ENCODE measurements around the gene NT5DC4. TPM values are rescaled to one million over a fixed set of nuclear protein-coding genes. Genes with fewer than 3 reads are reported as not detected.

The NT5DC4 gene
- total RNA-seq = not detected
- not detected for polyA plus RNA-seq (2013, experiment 1 of 2)
- polyA plus RNA-seq (2013, experiment 2 of 2) = not detected
- long read RNA-seq, experiment 1 = 0 reads
- long read RNA-seq, experiment 2 = 0 reads
- long read RNA-seq, experiment 3 = 0 reads
- long read RNA-seq, experiment 4 = 0 reads

GRCh38 chr2:112720785-112721184 is at the start of gene NT5DC4:
Gene NT5DC4 (plus strand): TSS chr2:112721020. CDS start chr2:112721080, 60 bp downstream.
- Mint-ChIP-seq H3K27me3 (ENCODE audit: insufficient read depth) (no peaks in the 10 kb centered on the region), H3K9me3 (no peaks in the 10 kb centered on the region), H3K4me1 (no peaks in the 10 kb centered on the region), H3K36me3 (ENCODE audit: low read depth) (no peaks in the 10 kb centered on the region), H3K27ac (no peak within 1 kb of the TSS), H3K4me3 (no peak within 1 kb of the TSS)
- Histone ChIP-seq H3K36me3 (ENCODE audit: control insufficient read depth, insufficient read depth, low read length) (no peaks in the 10 kb centered on the region), H3K27ac (ENCODE audit: low read depth, low read length) (no peak within 1 kb of the TSS), H3K9me3 (ENCODE audit: control insufficient read depth, low read length) (no peaks in the 10 kb centered on the region), H3K4me3 (ENCODE audit: low read length) (no peak within 1 kb of the TSS), H3K4me1 (ENCODE audit: control insufficient read depth, insufficient read depth, low read length) (no peaks in the 10 kb centered on the region), H3K27me3 (ENCODE audit: control insufficient read depth, insufficient read depth, low read length, poor library complexity, severe bottlenecking) (no peaks in the 10 kb centered on the region), H3K9ac (ENCODE audit: extremely low read depth, low read length, poor library complexity, severe bottlenecking) (no peak within 1 kb of the TSS)
- DNase-seq = no peak
- 87 to 100% methylated on average over 2 to 6 of the region's 6 CpGs for WGBS, 2 experiments (ENCODE audit: insufficient coverage in 1 of 2, insufficient read length in 1 of 2)
- TF ChIP-seq, protein P1, sequence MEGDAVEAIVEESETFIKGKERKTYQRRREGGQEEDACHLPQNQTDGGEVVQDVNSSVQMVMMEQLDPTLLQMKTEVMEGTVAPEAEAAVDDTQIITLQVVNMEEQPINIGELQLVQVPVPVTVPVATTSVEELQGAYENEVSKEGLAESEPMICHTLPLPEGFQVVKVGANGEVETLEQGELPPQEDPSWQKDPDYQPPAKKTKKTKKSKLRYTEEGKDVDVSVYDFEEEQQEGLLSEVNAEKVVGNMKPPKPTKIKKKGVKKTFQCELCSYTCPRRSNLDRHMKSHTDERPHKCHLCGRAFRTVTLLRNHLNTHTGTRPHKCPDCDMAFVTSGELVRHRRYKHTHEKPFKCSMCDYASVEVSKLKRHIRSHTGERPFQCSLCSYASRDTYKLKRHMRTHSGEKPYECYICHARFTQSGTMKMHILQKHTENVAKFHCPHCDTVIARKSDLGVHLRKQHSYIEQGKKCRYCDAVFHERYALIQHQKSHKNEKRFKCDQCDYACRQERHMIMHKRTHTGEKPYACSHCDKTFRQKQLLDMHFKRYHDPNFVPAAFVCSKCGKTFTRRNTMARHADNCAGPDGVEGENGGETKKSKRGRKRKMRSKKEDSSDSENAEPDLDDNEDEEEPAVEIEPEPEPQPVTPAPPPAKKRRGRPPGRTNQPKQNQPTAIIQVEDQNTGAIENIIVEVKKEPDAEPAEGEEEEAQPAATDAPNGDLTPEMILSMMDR (conservative IDR thresholded peaks at IDR 0.05) = no peak

GRCh38 chr2:112671801-112672200 is 49.0 kb upstream of the NT5DC4 start:
- Histone ChIP-seq H3K9ac (ENCODE audit: extremely low read depth, low read length, poor library complexity, severe bottlenecking) (no peak overlapping the region), H3K9me3 (ENCODE audit: control insufficient read depth, low read length) (no peaks in the 10 kb centered on the region), H3K36me3 (ENCODE audit: control insufficient read depth, insufficient read depth, low read length) (no peaks in the 10 kb centered on the region), H3K27ac (ENCODE audit: low read depth, low read length) (no peak overlapping the region), H3K4me3 (ENCODE audit: low read length) (no peak overlapping the region), H3K27me3 (ENCODE audit: control insufficient read depth, insufficient read depth, low read length, poor library complexity, severe bottlenecking) (no peaks in the 10 kb centered on the region), H3K4me1 (ENCODE audit: control insufficient read depth, insufficient read depth, low read length) (peaks cover 16% of the 10 kb centered on the region)
- Mint-ChIP-seq H3K27me3 (ENCODE audit: insufficient read depth) (no peaks in the 10 kb centered on the region), H3K27ac (no peak overlapping the region), H3K9me3 (no peaks in the 10 kb centered on the region), H3K36me3 (ENCODE audit: low read depth) (peaks cover 2% of the 10 kb centered on the region), H3K4me3 (no peak overlapping the region), H3K4me1 (peaks cover 35% of the 10 kb centered on the region)
- TF ChIP-seq, protein P1 (conservative IDR thresholded peaks at IDR 0.05) = no peak
- DNase-seq = no peak
- 64 to 78% methylated on average over 1 to 2 of the region's 2 CpGs for WGBS, 2 experiments (ENCODE audit: insufficient coverage in 1 of 2, insufficient read length in 1 of 2)

DNA sequence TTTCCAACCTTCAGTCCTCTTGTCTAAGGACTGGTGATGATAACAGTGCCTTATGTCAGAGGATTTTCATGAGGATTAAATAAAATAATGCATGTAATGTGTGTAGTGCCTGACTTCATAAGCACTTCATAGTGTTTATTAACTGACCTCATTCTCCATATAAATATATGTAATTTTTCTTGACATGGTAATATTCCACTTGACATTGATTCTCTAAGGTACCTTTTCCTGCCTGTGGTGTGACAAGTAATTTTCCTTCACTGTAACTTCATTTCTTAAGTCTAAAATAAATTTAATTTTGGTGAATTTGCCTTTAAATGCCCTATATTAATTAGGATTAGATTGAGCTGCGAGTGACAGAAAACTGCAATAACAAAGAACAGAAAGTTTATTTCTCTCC is 47.8 kb upstream of the NT5DC4 start:
- H3K4me3 ChIP-seq (ENCODE audit: low read length) = no peak overlapping the region
- H3K4me1 Mint-ChIP-seq = peaks cover 35% of the 10 kb centered on the region
- H3K27ac Mint-ChIP-seq = no peak overlapping the region
- no peak overlapping the region for H3K27ac ChIP-seq (ENCODE audit: low read depth, low read length)
- TF ChIP-seq, protein P1 (conservative IDR thresholded peaks at IDR 0.05) = no peak
- no peaks in the 10 kb centered on the region for H3K36me3 ChIP-seq (ENCODE audit: control insufficient read depth, insufficient read depth, low read length)
- H3K4me1 ChIP-seq (ENCODE audit: control insufficient read depth, insufficient read depth, low read length) = peaks cover 16% of the 10 kb centered on the region
- no peaks in the 10 kb centered on the region for H3K36me3 Mint-ChIP-seq (ENCODE audit: low read depth)
- 100% methylated on average over 1 of the region's 1 CpG; no CpG with 5 or more reads in 1 of the 2 experiments for WGBS, 2 experiments (ENCODE audit: insufficient coverage in 1 of 2, insufficient read length in 1 of 2)
- H3K9me3 Mint-ChIP-seq = no peaks in the 10 kb centered on the region
- H3K9ac ChIP-seq (ENCODE audit: extremely low read depth, low read length, poor library complexity, severe bottlenecking) = no peak overlapping the region
- no peak overlapping the region for H3K4me3 Mint-ChIP-seq
- no peaks in the 10 kb centered on the region for H3K27me3 Mint-ChIP-seq (ENCODE audit: insufficient read depth)
- no peaks in the 10 kb centered on the region for H3K27me3 ChIP-seq (ENCODE audit: control insufficient read depth, insufficient read depth, low read length, poor library complexity, severe bottlenecking)
- no peak for DNase-seq
- H3K9me3 ChIP-seq (ENCODE audit: control insufficient read depth, low read length) = no peaks in the 10 kb centered on the region
